Mononuclear cell (primary cell): ENCODE results near the gene PSMG4. TPM values are rescaled to one million over a fixed set of nuclear protein-coding genes. Genes with fewer than 3 reads are reported as not detected.

Source experiments
- H3K27me3 ChIP-seq: 2 replicates; pipeline ENCODE4 v1.6.0; 2011; ENCODE audit warnings: low read length, control low read depth; ENCODE audit not compliant: insufficient read depth
- H3K4me1 ChIP-seq: 2 replicates; pipeline ENCODE4 v1.5.1; 2011; ENCODE audit warnings: mild to moderate bottlenecking, low read length, control low read depth; ENCODE audit not compliant: insufficient read depth
- H3K4me3 ChIP-seq: 2 replicates; pipeline ENCODE4 v1.5.1; 2011; ENCODE audit warnings: mild to moderate bottlenecking, low read length, moderate library complexity
- H3K9me3 ChIP-seq: 2 replicates; pipeline ENCODE4 v1.5.1; 2011; ENCODE audit warnings: low read depth, mild to moderate bottlenecking, control low read depth, low read length
- total RNA-seq: library from RNA; depleted of rRNA; stranded (reverse); fragments of >200 nt; gene quantifications from one replicate; pipeline ENCODE4 v1.2.3, GENCODE V29; 2012

Gene PSMG4
- total RNA-seq, 1 donor: 11.8 TPM

DNA sequence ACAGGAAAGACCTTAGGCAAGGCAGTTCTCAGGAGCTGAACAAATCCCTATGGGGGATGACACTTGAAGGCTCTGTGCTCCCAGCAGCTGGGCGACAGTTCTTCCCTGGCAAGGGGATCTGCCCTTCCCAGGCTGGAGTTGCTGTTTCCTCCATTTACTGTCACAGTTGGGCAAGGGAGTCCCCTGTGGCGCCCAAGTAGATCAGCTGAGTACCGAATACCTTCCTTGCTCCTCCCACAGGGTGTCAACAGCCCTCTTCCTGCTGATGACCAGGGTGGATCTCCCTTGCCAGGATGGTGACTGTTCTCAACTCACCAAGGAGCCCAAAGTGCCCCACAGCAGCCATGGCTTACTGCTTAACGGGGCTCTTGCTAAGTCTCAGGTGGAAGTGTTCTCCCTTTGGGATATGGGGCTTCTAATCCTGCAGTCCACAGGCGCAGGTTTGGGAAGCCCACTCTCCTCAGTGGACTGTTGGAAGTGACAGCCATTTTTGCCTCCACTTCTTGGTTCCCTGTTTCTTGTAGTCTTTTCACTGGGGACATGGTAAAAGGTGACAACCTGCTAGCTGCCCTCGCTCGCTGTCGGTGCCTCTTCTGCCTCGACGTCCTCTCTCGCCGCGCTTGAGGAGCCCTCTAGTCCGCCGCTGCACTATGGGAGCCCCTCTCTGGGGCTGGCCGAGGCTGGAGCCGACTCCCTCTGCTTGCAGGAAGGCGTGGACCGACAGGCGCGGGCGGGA is 5.7 kb upstream of the PSMG4 start:
- Histone ChIP-seq H3K4me3 (no peak overlapping the region), H3K27me3 (peaks cover 11% of the 10 kb centered on the region), H3K4me1 (peaks cover 9% of the 10 kb centered on the region), H3K9me3 (no peaks in the 10 kb centered on the region)

DNA sequence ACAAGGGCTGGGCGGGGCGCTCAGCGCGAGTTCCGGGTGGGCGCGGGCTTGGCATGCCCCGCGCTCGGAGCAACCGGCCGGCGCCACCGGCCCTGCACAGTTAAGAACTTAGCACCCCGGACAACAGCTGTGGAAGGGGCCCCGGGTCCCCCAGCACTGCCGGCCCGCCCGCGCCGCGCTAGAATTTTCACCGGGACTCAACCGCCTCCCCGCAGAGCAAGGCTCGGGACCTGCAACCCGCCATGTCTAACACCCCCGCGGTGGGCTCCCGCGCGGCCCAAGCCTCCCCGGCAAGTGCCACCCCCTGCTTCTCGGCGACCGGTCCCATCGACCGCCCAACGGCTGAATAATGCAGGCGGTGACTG is 5.2 kb upstream of the PSMG4 start:
- Histone ChIP-seq H3K27me3 (peaks cover 6% of the 10 kb centered on the region), H3K9me3 (no peaks in the 10 kb centered on the region), H3K4me1 (peaks cover 14% of the 10 kb centered on the region), H3K4me3 (no peak overlapping the region)

DNA sequence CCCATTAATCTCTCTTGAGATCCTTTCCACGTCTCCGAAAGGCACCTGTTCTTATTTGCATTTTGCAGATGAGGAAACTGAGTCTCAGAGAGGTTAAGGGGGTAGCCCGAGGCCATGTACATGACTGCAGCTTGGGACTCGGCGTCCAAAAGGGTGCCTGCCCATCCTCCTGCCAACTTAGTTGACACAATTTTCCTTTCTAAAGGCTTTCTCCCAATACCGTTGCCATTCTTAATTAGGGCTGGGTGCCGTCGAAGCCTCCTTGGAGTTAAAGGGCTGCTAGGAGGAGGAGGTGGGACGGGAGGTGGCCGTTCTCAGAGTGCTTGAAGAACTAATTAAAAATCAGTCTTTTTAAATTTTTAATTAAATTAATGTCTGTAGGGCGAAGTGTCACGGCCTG is 546 bp upstream of the PSMG4 start:
- H3K27me3 ChIP-seq: no peaks in the 10 kb centered on the region
- H3K9me3 ChIP-seq: no peaks in the 10 kb centered on the region
- H3K4me1 ChIP-seq: peaks cover 33% of the 10 kb centered on the region
- H3K4me3 ChIP-seq: peak overlapping the region; percentile 75

DNA sequence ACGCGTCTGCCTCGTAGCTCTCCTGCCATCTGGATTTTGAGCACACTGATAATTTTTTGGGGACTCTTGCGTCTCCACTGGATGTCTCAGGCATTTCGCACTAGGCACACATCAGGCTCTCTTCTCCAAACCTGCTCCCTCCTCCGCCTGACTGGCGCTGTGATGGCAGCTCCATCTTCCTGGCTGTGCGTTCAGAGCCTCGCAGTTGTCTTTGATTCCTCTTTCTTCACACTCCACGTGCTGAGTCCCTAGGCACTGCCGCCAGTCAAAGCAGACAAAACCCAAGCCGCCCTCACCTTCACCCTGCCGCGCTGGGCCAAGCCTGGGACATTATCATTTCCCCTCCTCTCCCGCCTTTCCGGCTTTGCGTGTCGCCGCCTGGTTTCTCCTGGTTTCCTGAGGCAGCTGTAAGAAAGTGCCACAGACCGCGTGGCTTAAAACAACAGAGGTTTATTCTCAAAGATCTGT is 778 bp downstream of the PSMG4 start:
- Histone ChIP-seq H3K4me3 (peak overlapping the region; percentile 75), H3K27me3 (no peaks in the 10 kb centered on the region), H3K4me1 (peaks cover 41% of the 10 kb centered on the region), H3K9me3 (no peaks in the 10 kb centered on the region)

DNA sequence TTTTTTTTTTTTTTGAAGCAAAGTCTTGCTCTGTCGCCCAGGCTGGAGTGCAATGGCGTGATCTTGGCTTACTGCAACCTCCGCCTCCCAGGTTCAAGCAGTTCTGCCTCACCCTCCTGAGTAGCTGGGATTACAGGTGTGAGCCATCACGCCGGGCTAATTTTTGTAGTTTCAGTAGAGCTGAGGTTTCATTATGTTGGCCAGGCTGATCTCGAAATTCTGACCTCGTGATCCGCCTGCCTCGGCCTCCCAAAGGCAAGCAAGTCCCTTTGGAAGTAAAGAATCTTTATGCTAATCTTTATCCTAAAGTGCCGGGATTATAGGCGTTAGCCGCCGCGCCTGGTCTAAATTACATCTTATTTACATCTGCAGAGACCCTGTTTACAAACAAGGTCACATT is 1.5 kb downstream of the PSMG4 start:
- peaks cover 41% of the 10 kb centered on the region for H3K4me1 ChIP-seq
- no peaks in the 10 kb centered on the region for H3K9me3 ChIP-seq
- no peak overlapping the region for H3K4me3 ChIP-seq
- H3K27me3 ChIP-seq: no peaks in the 10 kb centered on the region

DNA sequence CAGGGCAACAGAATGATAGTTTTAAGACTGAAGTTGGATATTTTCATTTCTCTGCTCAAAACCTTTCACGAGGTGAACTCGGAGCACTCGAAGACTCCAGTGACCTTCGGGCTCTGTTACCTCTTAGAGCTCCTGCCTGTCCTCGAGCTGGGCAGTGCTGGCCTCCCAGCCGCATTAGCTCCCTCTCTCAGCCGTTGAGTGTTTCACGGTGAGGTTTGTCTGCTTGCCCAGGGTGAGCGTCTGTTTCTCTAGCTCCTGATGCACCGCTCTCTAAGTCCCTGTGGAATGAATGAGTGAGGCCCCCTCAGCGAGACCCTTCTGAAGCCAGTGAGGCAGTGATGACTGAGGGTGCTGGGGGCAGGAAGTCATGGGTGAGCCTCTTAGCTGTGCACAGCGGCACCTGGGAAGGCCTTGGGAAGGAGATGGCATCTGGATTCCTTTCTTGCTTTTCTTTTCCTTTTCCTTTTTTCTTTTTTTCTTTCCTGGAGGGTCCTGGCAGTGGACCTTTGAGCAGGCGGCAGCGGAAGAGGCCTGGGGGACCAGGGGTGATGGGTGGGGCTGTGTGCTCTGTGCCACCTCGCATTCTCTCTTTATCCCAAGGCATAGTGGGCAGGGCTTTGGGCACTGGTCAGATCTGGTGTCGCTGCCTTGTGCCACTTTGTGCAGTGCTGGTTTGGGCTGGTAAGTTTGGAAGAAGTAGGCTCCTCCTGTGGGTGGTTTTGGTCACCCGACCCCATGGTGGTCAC is 2.2 kb downstream of the PSMG4 start:
- no peaks in the 10 kb centered on the region for H3K27me3 ChIP-seq
- no peaks in the 10 kb centered on the region for H3K9me3 ChIP-seq
- peaks cover 41% of the 10 kb centered on the region for H3K4me1 ChIP-seq
- H3K4me3 ChIP-seq: no peak overlapping the region

DNA sequence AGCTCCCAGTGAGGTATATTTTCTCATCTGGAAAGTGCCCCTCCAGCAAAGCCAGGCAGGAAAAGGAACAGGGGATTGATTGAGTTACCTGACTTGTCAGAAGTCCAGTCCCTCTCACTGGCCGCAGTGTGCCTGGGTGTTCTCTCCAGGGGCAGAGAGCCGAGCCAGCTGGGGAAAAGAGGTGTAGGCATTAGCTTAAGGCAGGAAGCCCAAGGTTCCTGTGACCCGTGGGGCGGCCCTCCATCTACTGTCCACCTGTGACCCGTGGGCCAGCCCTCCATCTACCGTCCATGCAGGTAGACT is 2.7 kb downstream of the PSMG4 start:
- Histone ChIP-seq H3K9me3 (no peaks in the 10 kb centered on the region), H3K4me3 (no peak overlapping the region), H3K27me3 (no peaks in the 10 kb centered on the region), H3K4me1 (peaks cover 41% of the 10 kb centered on the region)

DNA sequence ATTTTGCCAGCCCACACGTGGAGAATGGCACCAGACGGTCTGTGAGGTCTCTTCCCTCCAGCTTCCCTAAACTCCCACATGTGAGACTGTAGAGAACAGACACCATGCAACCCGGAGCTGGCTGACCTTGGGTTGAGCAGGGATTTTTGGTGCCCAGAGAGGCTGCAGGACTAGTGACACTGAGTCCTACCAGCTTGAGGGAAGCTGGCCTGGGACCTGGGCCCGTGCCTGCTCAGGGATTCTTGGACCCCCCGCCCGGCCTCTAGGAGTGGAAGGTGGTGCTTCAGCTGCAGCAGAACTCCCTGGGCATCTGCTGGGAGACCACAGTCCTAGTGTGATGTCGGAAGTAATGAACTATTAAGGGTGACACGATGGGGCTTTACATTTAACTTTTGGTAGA is 3.2 kb downstream of the PSMG4 start:
- Histone ChIP-seq H3K9me3 (no peaks in the 10 kb centered on the region), H3K4me3 (no peak overlapping the region), H3K4me1 (peaks cover 41% of the 10 kb centered on the region), H3K27me3 (no peaks in the 10 kb centered on the region)

DNA sequence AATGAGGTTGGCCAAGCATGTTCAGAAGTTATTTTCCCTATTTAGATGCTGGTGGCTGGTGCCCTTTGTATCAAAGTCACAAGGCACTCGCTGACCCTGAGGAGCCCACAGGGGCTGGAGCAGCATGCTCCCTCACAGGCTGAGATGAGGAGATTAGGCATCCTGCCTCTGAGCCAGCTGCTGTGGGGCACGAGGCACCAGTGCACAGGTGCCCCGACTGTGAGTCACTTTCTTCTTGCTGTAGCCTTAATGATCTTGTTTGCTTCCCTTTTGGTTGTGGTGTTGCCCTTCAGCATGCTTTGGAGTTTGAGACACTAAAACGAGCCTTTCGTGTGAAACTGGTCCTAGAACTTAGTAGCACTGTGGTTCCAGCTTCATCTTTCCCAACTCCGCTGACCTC is 4.3 kb downstream of the PSMG4 start:
- Histone ChIP-seq H3K27me3 (no peaks in the 10 kb centered on the region), H3K9me3 (no peaks in the 10 kb centered on the region), H3K4me1 (peaks cover 40% of the 10 kb centered on the region), H3K4me3 (no peak overlapping the region)

DNA sequence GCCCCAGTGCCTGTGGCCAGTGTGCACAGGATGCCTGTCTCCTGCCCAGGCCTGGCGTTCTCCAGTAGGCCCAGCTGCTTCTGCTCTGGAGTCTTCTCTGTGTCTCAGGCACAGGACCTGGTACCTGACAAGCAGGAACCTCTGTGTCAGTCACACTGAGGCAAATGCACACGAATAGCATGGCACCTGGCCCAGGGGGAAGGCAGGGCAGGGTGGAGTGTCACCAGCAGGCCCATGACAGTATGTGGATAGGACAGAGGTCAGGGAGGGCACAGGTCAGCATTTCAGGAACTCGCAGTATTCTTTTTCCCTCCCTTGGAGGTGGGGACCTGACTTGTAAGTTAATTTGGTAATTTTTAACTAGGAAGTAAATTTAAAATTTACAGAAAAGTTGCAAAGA is 5.6 kb downstream of the PSMG4 start:
- Histone ChIP-seq H3K4me3 (no peak overlapping the region), H3K4me1 (peaks cover 36% of the 10 kb centered on the region), H3K27me3 (no peaks in the 10 kb centered on the region), H3K9me3 (no peaks in the 10 kb centered on the region)

DNA sequence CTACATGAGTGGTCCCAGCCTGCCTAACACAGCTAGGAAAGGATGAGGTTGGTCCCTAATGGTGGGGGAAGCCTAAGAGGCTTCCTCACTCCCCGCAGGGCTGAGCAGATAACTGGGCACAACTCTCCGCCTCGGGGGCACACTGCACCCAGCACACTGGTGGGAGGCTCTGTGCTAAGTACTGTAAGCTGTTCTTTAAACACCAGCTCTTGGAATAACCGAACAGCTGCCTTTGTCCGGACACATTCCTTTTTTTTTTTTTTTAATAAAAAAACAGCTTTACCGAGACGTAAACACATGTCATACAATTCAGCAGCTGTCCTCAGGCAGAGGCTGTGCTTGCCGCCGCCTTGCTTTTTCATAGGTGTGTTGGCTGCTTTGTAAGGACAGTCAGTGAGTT is 6.9 kb downstream of the PSMG4 start:
- no peak overlapping the region for H3K4me3 ChIP-seq
- no peaks in the 10 kb centered on the region for H3K9me3 ChIP-seq
- H3K27me3 ChIP-seq: no peaks in the 10 kb centered on the region
- peaks cover 24% of the 10 kb centered on the region for H3K4me1 ChIP-seq

DNA sequence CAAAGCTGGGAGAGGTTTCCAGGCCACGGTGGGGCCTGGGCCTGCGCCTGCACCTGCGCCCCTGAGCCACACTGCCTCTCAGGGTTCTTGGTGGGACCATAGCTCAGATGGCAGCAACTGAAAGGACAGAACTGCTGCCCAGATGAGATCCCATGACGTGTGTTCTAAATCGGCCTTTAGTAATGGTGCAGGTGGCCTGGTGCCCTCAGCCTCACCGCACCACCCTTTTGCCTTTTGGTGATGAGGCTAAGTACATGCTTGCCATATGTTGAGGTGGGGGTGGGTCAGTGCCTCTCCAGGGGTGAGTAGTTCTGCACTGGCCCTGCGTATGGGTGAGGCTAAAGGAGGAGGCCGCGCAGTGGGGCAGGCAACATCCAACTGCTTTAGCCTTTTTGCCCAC is 7.4 kb downstream of the PSMG4 start:
- no peaks in the 10 kb centered on the region for H3K27me3 ChIP-seq
- H3K9me3 ChIP-seq: no peaks in the 10 kb centered on the region
- no peak overlapping the region for H3K4me3 ChIP-seq
- H3K4me1 ChIP-seq: peaks cover 19% of the 10 kb centered on the region

DNA sequence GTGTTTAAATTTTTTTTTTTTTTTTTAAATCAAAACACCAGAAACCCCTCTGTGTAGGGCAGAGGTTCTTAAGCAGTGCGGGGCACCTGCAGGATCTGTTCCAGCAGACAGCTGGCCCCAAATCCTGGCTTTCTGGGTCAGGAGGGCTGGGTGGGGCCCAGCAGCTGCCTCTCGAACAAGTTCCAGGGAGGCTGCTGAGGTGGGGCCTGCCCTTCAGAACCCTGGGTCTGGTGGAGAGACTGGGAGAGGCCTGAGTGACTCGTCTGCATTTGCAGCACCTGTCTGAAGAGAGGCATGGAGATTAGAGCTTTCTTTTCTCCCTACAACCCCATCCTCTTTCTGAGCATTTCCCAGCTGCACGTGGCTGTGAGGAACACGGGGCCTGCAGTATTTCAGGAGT is 8.4 kb downstream of the PSMG4 start:
- H3K9me3 ChIP-seq: no peaks in the 10 kb centered on the region
- H3K27me3 ChIP-seq: no peaks in the 10 kb centered on the region
- H3K4me1 ChIP-seq: peaks cover 9% of the 10 kb centered on the region
- no peak overlapping the region for H3K4me3 ChIP-seq

DNA sequence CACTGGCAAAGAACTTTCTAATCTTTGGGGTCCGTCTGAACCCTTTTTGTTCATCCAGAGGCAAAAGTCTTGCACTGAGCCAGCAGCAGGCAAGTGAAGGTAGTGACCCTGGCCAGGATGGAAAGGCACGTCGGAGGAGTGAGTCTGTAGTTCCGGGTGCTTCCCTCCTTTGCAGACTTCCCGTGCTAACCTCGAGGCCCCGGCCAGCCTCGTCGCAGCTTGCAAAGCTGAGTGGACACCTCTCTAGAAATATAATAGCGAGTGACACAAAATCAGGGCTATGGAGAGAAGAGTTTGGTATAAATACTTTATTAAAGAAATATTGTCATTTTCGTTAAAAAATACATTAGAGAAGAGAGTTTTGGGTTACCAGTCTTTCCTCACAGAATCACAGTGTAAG is 9.9 kb downstream of the PSMG4 start:
- no peaks in the 10 kb centered on the region for H3K27me3 ChIP-seq
- H3K4me3 ChIP-seq: no peak overlapping the region
- H3K9me3 ChIP-seq: no peaks in the 10 kb centered on the region

DNA sequence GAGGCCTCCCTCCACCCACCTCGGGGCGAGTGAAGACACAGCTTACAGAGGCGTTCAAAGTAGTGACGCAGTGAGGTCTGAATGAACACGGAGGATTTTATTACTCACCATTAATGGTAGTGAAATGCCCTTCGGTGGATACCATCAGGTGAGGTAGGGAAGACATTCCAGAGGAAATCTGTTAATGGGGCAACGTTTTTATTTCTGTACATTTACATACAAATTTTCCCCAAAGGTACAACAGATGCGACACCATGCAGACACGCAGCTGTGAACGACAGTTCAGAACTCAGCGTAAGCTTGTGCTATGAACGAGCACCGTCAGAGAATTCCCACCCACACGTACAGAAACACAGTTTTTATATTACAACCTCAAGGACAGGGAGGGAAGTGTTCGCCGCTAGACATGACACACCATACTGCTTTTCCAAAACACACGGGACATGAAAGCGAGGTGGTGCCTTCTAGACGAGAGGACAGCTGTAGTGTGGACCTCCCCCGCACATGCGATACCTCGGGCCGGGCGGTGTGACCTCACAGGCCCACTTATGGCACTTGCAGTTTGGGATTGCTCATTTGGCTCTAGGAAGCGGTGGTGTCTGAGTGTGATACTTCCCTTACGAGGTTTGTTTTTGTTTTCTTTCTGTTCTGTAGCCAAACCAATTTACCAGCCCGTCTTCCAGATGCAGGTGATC is 10.7 kb downstream of the PSMG4 start:
- Histone ChIP-seq H3K4me1 (no peaks in the 10 kb centered on the region), H3K4me3 (no peak overlapping the region), H3K27me3 (no peaks in the 10 kb centered on the region), H3K9me3 (no peaks in the 10 kb centered on the region)

More for the DNA sequence above, 9.9 kb downstream of the PSMG4 start:
- H3K4me1 ChIP-seq: peaks cover 3% of the 10 kb centered on the region
